ENCODE results near the gene PSME1. TPM values are rescaled to one million over a fixed set of nuclear protein-coding genes. Genes with fewer than 3 reads are reported as not detected.

The PSME1 gene
- polyA plus RNA-seq, 1 donor from 2014 or later, result 55.8 TPM

GRCh38 chr14:24186831-24187538 lies 51.0 kb downstream of the PSME1 start:
- Histone ChIP-seq H3K4me2 (ENCODE audit: low read length) (no peak overlapping the region), H3K27me3 (ENCODE audit: insufficient read depth, low read depth, low read length) (no peaks in the 10 kb centered on the region), H3K9me2 (ENCODE audit: insufficient read depth, low read length) (no peaks in the 10 kb centered on the region), H3F3A (ENCODE audit: insufficient read depth, low read length, poor library complexity, severe bottlenecking) (no peaks in the 10 kb centered on the region), H3K9me3 (ENCODE audit: low read length) (no peaks in the 10 kb centered on the region), H4K20me1 (ENCODE audit: insufficient read depth) (peaks cover 4% of the 10 kb centered on the region), H3K27ac (ENCODE audit: low read length) (no peak overlapping the region), H3K36me3 (ENCODE audit: insufficient read depth, low read length) (no peaks in the 10 kb centered on the region), H3K9ac (ENCODE audit: low read length) (no peak overlapping the region), H3K79me2 (replicated peaks; ENCODE audit: insufficient read depth, low read length) (peaks cover 3% of the 10 kb centered on the region), H3K4me3 (ENCODE audit: low read length) (peak overlapping the region; percentile 92), H2AFZ (ENCODE audit: low read depth, low read length) (no peak overlapping the region)
- TF ChIP-seq MXI1 (conservative IDR thresholded peaks at IDR 0.05; ENCODE audit: poor library complexity, severe bottlenecking) (no peak), CTCF (IDR thresholded peaks at IDR 0.05; ENCODE audit: poor library complexity, severe bottlenecking) (no peak), REST (IDR thresholded peaks at IDR 0.05; ENCODE audit: borderline replicate concordance) (no peak), EP300 (conservative IDR thresholded peaks at IDR 0.05; ENCODE audit: poor library complexity, severe bottlenecking) (no peak), RAD21 (conservative IDR thresholded peaks at IDR 0.05) (no peak)

- peak overlapping the region; percentile 84 for H3K4me2 ChIP-seq (ENCODE audit: low read length)
- no peaks in the 10 kb centered on the region for H3K27me3 ChIP-seq (ENCODE audit: insufficient read depth, low read depth, low read length)
- no peak for TF ChIP-seq POLR2AphosphoS5 (IDR thresholded peaks at IDR 0.05)
- no peak for TF ChIP-seq CTCF (IDR thresholded peaks at IDR 0.05; ENCODE audit: poor library complexity, severe bottlenecking)
- TF ChIP-seq RAD21 (conservative IDR thresholded peaks at IDR 0.05), result no peak
- no peak for TF ChIP-seq EP300 (conservative IDR thresholded peaks at IDR 0.05; ENCODE audit: poor library complexity, severe bottlenecking)
- TF ChIP-seq MXI1 (conservative IDR thresholded peaks at IDR 0.05; ENCODE audit: poor library complexity, severe bottlenecking), result no peak
- TF ChIP-seq SMC3 (conservative IDR thresholded peaks at IDR 0.05; ENCODE audit: poor library complexity), result no peak
- TF ChIP-seq EZH2 (IDR thresholded peaks at IDR 0.05; ENCODE audit: borderline replicate concordance, insufficient read depth, low read length, poor library complexity, severe bottlenecking), result no peak
- no peak for TF ChIP-seq TAF1 (IDR thresholded peaks at IDR 0.05; ENCODE audit: low read depth)
- no peak for TF ChIP-seq REST (IDR thresholded peaks at IDR 0.05; ENCODE audit: borderline replicate concordance)
- H3K79me2 ChIP-seq (replicated peaks; ENCODE audit: insufficient read depth, low read length), result peaks cover 3% of the 10 kb centered on the region
- H3K27ac ChIP-seq (ENCODE audit: low read length), result no peak overlapping the region
- no peaks in the 10 kb centered on the region for H3K9me2 ChIP-seq (ENCODE audit: insufficient read depth, low read length)
- H3K9me3 ChIP-seq (ENCODE audit: low read length), result no peaks in the 10 kb centered on the region
- no peak overlapping the region for H3K9ac ChIP-seq (ENCODE audit: low read length)
- peaks cover 4% of the 10 kb centered on the region for H4K20me1 ChIP-seq (ENCODE audit: insufficient read depth)
- H3K36me3 ChIP-seq (ENCODE audit: insufficient read depth, low read length), result no peaks in the 10 kb centered on the region
- no peaks in the 10 kb centered on the region for H3F3A ChIP-seq (ENCODE audit: insufficient read depth, low read length, poor library complexity, severe bottlenecking)
- H2AFZ ChIP-seq (ENCODE audit: low read depth, low read length), result no peak overlapping the region
- H3K4me3 ChIP-seq (ENCODE audit: low read length), result peak overlapping the region; percentile 92
These were observed 51.5 kb downstream of the PSME1 start for GRCh38 chr14:24187539-24187915.

All from neural cell (in vitro differentiated cells).